Measurements from ENCODE around the gene LPAR5.
"Not testable (repeated sequence)": the region's sequence is repeated elsewhere in the genome, so short reads cannot be mapped to it uniquely, and the experiment has no call there.

LPAR5 gene

DNA sequence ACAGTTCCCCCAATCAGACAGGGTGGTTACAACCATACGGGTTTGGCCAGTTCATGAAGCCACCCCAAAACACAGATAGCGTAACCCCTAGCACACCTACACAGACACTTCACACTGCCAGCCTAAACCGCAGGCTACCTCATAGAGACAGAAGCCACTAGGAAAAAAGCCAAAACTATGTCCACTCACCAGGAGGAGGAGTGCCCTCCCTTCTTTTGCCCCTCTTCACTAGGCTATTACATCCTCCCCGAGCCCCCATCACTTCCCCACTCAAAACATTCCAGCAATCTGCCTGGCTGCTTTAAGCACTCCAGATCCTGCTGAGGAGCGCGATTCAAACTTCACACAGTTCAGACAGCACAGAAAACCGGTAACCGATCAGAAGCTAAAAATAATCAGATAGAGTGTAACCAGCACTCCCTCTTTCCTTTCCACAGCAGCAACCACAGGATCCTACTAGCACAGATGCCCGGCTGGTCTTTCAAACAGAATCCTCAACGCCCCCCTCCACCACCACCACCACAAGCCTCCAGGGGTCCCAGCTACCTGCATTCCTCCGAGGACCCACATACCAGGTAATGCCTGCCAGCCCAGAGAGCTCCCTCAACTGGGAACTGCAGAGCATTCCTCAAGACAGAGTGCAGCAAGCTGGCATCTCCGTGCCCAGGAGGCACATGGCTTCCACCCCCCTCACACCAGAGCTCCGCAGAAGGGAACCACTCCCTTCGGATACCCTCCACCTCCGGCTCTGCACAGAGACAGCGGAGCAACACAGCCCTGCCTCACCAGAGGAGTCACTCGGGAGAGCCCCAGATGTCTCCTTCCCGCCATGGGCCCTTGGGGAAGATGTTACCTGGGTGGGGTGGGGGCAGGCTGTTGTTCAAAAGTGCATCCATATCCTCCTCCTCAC, 30.1 kb downstream of the LPAR5 start:
- DNase-seq = no peak

DNA sequence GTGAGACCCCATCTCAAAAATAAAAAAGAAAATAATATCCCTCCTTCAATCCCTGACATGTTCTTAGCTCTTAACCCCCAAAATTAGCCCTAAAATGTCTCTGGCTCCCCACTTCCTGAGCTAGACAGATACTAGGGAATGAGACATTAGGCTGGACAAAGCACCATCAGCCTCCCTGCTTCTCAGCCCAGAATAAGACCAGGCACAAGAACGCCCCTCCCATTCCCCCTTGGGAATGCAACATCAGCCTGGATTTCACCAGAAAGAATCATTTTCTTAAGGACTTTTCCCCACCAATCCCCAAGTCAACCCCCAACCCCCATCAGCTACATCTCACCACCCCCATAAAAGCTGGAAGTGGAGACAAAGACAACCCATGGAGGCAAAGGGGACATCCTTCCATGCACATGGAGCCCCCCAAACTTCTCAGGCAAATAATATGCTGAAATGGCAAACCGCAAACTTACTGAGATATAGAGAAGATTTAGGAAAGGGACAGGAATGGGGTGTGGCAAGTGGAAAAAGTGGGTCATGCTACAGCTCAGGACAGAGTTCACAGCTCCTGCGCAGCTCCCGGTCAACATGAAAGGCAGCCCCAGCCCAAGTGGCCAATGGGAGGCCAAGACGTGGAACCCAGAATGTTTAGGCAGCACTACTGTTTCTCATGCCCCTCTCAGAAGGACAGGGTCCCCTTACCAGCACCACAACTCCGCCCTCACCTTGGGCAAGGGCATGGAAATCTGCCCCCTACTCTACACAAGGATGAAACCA, 31.3 kb downstream of the LPAR5 start:
- DNase-seq = no peak

DNA sequence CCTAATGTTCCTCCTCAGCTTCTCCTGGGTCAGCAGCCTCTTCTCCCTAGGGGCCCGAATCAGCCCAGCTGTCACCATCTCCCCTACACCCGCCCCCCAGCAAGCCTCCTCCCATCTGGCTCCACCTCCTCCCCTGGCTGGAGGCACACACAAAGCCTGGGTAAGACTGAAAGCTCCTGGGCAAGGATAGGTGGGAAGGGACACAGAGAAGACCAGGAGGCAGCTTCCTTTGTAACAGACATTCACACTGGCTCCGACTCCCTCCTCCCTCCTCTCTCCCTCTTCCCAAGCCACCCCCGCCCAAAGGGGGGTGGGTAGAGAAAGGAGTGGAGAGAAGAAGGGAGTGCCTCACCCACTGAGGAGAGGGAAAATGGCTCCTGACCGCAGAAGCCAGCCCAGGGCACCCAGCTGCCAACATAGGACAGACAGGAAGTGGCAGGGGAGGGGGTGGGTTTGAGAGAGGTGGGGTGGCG, 32.6 kb downstream of the LPAR5 start:
- peak; percentile 34 for DNase-seq

DNA sequence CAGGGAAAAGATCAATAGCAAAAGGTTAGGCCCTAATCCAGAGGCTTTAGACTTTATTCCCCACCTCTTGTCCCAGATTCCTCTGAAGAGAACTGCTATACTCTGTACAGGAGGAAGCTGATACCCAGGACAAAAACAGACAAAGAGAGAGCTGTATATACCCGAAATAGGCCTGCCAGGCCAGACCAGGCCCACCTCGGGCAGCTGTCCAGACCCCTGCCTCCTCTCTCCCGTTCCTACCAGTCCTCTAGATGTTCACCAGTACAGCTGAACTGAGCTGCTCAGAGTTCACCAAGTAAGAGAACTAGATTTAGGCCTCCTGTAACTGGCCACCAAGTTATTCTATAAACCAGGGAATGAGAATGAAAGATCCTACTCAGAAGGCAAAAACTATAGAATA, 33.2 kb downstream of the LPAR5 start:
- DNase-seq = no peak

DNA sequence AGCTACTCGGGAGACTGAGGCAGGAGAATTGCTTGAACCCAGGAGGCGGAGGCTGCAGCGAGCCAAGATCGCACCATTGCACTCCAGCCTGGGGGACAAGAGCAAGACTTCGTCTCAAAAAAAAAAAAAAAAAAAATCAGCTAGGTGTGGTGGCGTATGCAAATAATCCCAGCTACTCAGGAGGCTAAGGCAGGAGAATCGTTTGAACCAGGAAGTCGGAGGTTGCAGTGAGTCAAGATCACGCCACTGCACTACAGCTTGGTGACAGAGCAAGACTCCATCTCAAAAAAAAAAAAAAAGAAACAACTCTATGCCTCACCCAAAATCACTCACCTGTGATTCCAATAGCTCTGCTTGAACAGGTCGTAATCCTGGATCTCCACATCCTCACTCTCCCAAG, 40.1 kb downstream of the LPAR5 start:
- not testable (repeated sequence) for DNase-seq

DNA sequence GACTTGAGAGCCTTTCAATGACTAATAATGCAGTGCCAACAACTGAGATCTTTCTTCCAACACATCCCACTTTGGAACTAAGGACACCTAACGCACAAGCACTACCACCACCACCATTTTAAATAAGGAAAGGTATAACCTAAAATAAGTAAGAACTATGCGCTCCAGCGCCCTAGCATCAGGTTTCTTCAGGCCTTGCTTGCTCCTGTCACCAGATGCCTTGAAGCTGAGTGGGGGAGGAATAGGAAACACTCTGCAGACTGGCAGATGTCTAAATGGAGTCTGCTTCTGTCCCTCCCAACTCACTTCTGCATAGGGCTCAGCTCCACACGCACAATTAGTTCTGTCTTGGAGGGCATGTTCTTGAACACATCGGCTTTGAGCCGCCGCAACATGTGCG, 43.7 kb downstream of the LPAR5 start:
- DNase-seq = no peak

DNA sequence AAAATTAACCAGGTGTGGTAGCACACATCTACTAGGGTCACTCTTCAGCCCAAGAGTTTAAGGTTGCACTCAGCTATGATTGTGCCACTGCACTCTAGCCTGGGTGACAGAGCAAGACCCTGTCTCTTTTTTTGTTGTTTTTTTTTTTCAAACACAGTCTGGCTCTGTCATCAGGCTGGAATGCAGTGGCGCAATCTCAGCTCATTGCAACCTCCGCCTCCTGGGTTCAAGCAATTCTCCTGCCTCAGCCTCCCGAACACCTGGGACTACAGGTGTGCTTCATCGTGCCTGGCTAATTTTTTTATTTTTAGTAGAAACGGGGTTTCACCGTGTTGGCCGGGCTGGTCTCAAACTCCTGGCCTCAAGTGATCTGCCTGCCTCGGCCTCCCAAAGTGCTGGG, 49.2 kb downstream of the LPAR5 start:
- not testable (repeated sequence) for DNase-seq

DNA sequence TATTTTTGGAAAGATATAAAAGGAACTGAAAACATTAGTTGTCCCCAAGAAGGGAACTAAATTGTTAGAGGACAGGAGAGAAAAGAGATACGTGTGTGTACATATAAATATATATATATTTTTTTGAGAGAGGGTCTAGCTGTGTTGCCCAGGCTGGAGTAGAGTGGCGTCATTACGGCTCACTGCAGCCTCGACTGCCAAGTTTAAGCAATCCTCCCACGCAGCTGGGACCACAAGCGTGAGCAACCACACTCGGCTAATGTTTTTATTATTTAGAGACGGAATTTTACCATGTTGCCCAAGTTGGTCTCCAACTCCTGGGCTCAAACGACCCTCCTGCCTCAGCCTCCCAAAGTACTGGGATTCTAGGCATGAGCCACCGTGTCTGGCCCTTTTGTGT, 51.5 kb downstream of the LPAR5 start:
- DNase-seq = no peak

DNA sequence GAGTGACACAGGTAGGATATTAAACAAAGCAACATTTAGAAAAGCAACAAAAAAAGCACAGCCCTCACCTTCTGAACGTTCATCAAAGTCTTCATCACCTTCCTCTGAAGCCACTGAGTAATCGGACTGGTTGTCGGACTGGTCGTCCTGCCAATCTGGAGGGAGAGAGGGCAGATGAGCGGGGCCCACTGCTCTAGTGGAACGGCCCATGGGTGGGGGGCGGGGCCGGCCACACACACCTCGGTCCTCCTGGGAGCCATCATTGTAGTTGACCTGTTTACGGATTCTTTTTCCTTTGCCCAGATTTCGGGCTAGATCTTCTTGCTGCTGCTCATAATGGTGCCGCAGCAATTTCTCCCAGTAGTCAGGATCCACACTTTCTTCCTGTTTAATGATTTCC, 52.8 kb downstream of the LPAR5 start:
- no peak for DNase-seq

DNA sequence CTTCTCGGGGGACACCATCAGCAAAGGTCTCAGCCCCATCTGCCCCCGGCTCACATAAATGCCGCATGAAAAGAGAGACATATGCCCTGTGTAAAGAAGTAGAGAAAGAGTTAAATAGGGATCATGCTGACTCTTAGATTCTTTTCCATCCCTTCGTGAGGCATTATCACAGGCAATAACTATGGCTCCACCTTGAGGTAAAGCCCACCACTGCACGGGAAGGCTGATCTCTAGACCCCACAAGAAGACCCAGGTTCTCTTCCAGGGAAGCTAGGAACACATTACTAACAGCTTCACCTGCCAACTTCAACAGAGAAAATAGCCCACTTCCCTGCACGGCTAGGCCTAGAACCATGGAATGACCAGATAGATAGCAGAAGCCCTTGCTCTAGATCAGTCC, 53.6 kb downstream of the LPAR5 start:
- no peak for DNase-seq

DNA sequence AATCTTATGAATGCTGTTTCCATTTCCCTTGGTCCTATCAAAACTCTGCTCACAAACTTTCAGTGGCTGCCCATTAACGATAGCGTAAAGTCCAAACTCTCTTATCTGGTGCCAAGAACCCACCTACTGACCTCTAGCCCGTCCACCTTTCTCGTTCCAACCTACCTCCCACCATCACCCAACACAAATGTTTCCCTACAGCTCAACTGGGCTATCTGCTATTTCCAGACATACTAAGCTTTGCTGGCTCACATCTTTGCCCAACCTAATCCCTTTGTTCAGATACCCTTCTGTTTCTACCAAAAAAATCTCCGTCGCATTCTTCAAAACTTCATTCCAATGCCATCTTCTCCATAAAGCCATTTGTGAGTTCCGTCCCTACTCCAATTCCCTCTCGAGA, 60.1 kb downstream of the LPAR5 start:
- no peak for DNase-seq

DNA sequence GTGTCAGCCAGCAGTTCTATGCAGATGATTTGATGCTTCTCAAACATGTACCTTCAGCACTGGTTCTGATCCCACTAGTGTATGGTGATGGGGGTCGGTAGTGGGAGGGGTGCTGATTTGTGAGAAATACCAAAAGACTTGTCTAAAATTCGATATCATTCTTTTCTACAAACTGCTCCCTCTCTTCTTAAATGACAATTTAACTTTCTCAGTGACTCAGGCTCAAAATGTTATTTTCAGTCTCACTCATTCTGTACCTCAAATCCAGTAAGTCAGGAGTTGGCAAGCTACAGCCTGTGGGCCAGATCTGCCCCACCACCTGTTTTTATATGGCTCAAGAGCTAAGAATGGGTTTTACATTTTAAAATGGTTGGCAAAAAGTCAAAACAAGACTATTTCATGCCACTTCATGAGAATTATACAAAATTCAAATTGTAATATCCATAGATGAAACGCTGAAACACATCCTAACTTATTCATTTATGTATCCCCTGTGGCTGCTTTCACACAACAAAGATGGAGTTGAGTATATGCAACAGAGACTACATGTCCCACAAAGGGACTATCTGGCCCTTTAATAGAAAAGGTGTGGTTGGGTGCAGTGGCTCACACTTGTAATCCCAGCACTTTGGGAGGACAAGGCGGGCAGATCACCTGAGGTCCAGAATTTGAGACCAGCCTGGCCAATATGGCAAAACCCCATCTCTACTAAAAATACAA, 61.0 kb downstream of the LPAR5 start:
- no peak for DNase-seq

DNA sequence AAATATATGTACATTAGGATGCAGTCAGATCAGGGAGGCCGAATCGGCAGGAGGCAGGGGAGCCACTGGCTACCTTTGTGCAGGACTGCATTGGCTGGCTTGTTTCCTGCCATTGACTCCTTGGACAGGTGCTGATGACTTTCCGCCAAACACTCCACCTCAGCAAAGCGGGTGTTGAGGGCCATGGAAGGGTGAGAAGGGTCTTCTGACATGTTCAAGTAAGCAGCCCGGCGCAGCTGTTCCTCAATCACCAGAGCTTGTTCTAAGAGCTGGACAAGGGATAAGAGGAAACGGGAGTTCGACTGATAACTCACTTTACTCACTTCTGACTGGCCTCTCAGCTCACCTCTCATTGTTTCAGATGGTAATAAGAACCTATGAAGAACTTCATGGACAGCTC, 62.8 kb downstream of the LPAR5 start:
- DNase-seq = no peak

DNA sequence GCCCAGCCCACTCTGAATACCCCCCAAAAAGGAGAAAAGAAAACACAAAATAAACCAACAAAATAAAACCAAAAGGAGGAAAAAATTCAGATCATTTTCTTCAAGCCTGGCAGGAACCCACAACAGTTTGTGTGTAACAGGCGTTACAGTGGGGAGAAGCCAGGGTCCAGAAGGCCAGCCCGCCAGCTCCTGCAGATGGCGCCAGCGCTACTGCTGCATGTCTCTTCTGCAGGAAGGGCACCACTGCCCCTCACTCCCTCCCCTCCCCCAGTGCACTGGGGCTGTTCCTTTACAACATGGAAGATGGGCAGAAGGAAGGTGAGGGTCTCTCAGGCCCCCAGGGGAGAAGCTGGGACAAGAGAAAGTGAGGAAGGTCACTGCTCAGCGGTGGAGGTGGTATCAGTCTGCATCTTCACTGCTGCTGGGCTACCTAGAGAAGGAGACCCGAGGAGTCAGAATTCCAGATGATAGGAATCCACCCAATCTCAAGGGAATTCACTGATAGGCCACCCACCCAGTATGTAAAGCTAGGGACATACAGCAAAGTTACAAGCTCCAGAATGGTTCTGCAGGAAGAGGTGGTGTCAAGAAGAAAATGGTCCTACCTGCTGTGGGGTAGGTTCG, 65.4 kb downstream of the LPAR5 start:
- DNase-seq = no peak

DNA sequence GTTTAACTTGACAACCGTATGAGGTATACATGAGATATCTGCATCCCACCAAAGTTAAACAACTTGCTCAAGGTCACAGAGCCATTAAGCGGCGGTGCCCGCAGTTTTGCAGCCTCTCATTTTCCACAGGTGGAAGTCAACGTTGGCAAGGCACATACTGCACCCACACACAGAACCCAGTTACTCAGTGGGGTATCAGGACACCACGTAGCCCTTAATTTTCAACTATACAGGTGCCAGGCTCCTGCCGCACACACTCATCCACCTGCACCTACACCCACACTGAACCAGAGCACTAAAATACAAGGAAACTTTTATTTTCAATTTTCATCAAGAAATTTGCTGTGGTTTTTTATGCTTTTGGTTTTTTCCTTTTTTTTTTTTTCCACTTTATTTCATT, 66.0 kb downstream of the LPAR5 start:
- DNase-seq = no peak

DNA sequence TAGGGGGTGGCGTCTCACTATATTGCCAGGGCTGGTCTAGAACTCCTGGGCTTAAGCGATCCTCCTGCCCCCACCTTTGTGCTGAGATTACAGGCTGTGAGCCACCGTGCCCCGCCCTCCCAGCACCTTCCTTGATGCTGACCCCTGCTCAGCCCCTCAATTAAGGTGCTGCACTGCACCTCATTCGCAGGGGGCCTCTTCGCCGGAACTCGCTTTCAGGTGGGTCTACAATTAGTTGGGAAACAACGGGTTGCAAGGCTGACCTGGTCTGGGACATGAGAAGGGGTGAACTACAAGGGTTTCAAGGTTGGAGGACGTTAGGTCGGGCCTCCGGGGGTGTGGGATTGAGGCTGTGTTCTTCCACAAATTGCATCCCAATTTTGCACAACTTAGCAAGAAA, 66.4 kb downstream of the LPAR5 start:
- DNase-seq = no peak
